SK-N-SH (cell line): ENCODE measurements around the gene SDF4. TPM values are rescaled to one million over a fixed set of nuclear protein-coding genes. Genes with fewer than 3 reads are reported as not detected.

ENCODE experiments used
- CTCF ChIA-PET: fragments of 300-600, 350-600 bp; formaldehyde crosslinking; extraction: SDS; loops from one replicate; lab custom pipeline; 2021; lab: Yijun Ruan, JAX
- POLR2A ChIA-PET: fragments of 350-600 bp; sonication (Branson Sonifier 250); formaldehyde crosslinking; extraction: SDS; loops from one replicate; lab custom pipeline; 2020; ENCODE audit warnings: antibody characterized with exemption, inconsistent platforms; lab: Yijun Ruan, JAX
- DNase-seq: peaks from one replicate; pipeline ENCODE4 v3.0.0; 2012
- H2AFZ ChIP-seq: fragments of 200-600 bp; sonication (generic); 2 replicates; pipeline ENCODE4 v1.8.1; 2016; ENCODE audit warnings: antibody characterized with exemption, mild to moderate bottlenecking, low read depth
- H3F3A ChIP-seq: fragments of 200-600 bp; sonication (generic); replicated peaks from 2 replicates; pipeline ENCODE3; 2016; ENCODE audit warnings: antibody characterized with exemption, mild to moderate bottlenecking; ENCODE audit not compliant: insufficient read depth
- H3K27ac ChIP-seq, 2 experiments: fragments of 200-500 bp in 1 of 2; fragments of 200-600 bp in 1 of 2; sonication (Bioruptor generic) in 1 of 2; sonication (generic), shearing (Covaris generic) in 1 of 2; 2 replicates each; pipeline versions ENCODE4 v1.5.1 to v1.6.1; 2014 to 2016; ENCODE audit warnings: low read depth in 2 of 2, inconsistent platforms in 1 of 2, low read length in 1 of 2, mild to moderate bottlenecking in 1 of 2, mixed read lengths in 1 of 2
- H3K27me3 ChIP-seq: fragments of 200-600 bp; sonication (generic), shearing (Covaris generic); 2 replicates; pipeline ENCODE4 v1.6.1; 2016; ENCODE audit warnings: mixed run types; ENCODE audit not compliant: insufficient read depth
- H3K36me3 ChIP-seq, 2 experiments: fragments of 200-500 bp in 1 of 2; fragments of 200-600 bp in 1 of 2; sonication (Bioruptor generic) in 1 of 2; sonication (generic) in 1 of 2; replicated peaks in 1 of 2; 2 replicates each; pipeline versions ENCODE3 to v1.5.1; 2014 to 2016; ENCODE audit warnings: low read length in 1 of 2, mild to moderate bottlenecking in 1 of 2; ENCODE audit not compliant: insufficient read depth in 2 of 2, control insufficient read depth in 1 of 2
- H3K4me1 ChIP-seq, 2 experiments: fragments of 200-500 bp in 1 of 2; fragments of 200-600 bp in 1 of 2; sonication (Bioruptor generic) in 1 of 2; sonication (generic), shearing (Covaris generic) in 1 of 2; 2 replicates each; pipeline versions ENCODE4 v1.5.1 to v1.6.1; 2014 to 2016; ENCODE audit warnings: low read depth in 1 of 2, low read length in 1 of 2, mixed run types in 1 of 2; ENCODE audit not compliant: insufficient read depth in 2 of 2, control insufficient read depth in 1 of 2
- H3K4me2 ChIP-seq: fragments of 200-600 bp; sonication (generic), shearing (Covaris generic); 2 replicates; pipeline ENCODE4 v1.6.1; 2017; ENCODE audit warnings: mixed run types
- H3K4me3 ChIP-seq, 2 experiments: fragments of 200-500 bp in 1 of 2; fragments of 200-600 bp in 1 of 2; sonication (Bioruptor generic) in 1 of 2; sonication (generic), shearing (Covaris generic) in 1 of 2; 2 replicates each; pipeline versions ENCODE4 v1.5.1 to v1.8.1; 2014 to 2016; ENCODE audit warnings: low read depth in 2 of 2, inconsistent platforms in 1 of 2, low read length in 1 of 2, mild to moderate bottlenecking in 1 of 2, mixed read lengths in 1 of 2, moderate library complexity in 1 of 2
- H3K79me2 ChIP-seq: fragments of 200-600 bp; sonication (generic); 2 replicates; pipeline ENCODE4 v1.8.1; 2017; ENCODE audit warnings: mild to moderate bottlenecking; ENCODE audit not compliant: insufficient read depth
- H3K9ac ChIP-seq: fragments of 200-600 bp; sonication (generic); 2 replicates; pipeline ENCODE4 v1.6.1; 2017; ENCODE audit warnings: mixed run types
- H3K9me2 ChIP-seq: fragments of 200-600 bp; sonication (generic); 2 replicates; pipeline ENCODE4 v1.6.1; 2017; ENCODE audit warnings: mixed run types
- H3K9me3 ChIP-seq: fragments of 200-600 bp; sonication (generic); 2 replicates; pipeline ENCODE4 v1.6.1; 2017; ENCODE audit warnings: mixed run types, mild to moderate bottlenecking, moderate library complexity
- H4K20me1 ChIP-seq: fragments of 200-600 bp; sonication (generic); 2 replicates; pipeline ENCODE4 v1.6.1; 2017; ENCODE audit warnings: mild to moderate bottlenecking, mixed run types; ENCODE audit not compliant: insufficient read depth
- ELF1 ChIP-seq: IDR thresholded peaks from 2 replicates; pipeline ENCODE4 v1.4.0; 2012
- FOXM1 ChIP-seq: IDR thresholded peaks from 2 replicates; pipeline ENCODE4 v1.4.0; 2012; ENCODE audit warnings: low read depth, mild to moderate bottlenecking
- GABPA ChIP-seq: IDR thresholded peaks from 2 replicates; pipeline ENCODE4 v1.4.0; 2012; ENCODE audit warnings: low read depth, mild to moderate bottlenecking
- GATA2 ChIP-seq: sonication (generic); formaldehyde crosslinking; IDR thresholded peaks from 2 replicates; pipeline ENCODE4 v1.5.0; 2020; ENCODE audit warnings: mild to moderate bottlenecking, missing genetic modification reagents
- MEF2A ChIP-seq: IDR thresholded peaks from 2 replicates; pipeline ENCODE4 v1.4.0; 2012; ENCODE audit warnings: low read depth, borderline replicate concordance
- NFIC ChIP-seq: IDR thresholded peaks from 2 replicates; pipeline ENCODE4 v1.4.0; 2012; ENCODE audit warnings: borderline replicate concordance
- POLR2AphosphoS5 ChIP-seq: IDR thresholded peaks from 2 replicates; pipeline ENCODE4 v1.6.1; 2012; ENCODE audit warnings: low read depth, low read length
- RAD21 ChIP-seq: IDR thresholded peaks from 2 replicates; pipeline ENCODE4 v1.6.1; 2012; ENCODE audit warnings: mild to moderate bottlenecking, low read length
- RXRA ChIP-seq: IDR thresholded peaks from 2 replicates; pipeline ENCODE4 v1.4.0; 2012; ENCODE audit warnings: low read depth, mild to moderate bottlenecking, borderline replicate concordance
- TAF1 ChIP-seq: IDR thresholded peaks from 2 replicates; pipeline ENCODE4 v1.6.1; 2012; ENCODE audit warnings: low read depth, mild to moderate bottlenecking, low read length, moderate library complexity, borderline replicate concordance
- USF2 ChIP-seq: fragments of 150-350 bp; IDR thresholded peaks from 2 replicates; pipeline ENCODE4 v1.6.1; 2017; ENCODE audit warnings: antibody characterized with exemption, low read length, low read depth, borderline replicate concordance
- WGBS: methylation state at CpG from one replicate; pipeline ENCODE4 v1.1.6; 2017; ENCODE audit warnings: low lambda C conversion rate; 5-methylcytosine and 5-hydroxymethylcytosine counted together
- polyA plus RNA-seq, 3 experiments: library from polyadenylated mRNA; depleted of rRNA; stranded (reverse); fragments of >200 nt; gene quantifications; 2 replicates each; pipeline ENCODE4 v1.2.3, GENCODE V29; 2012
- small RNA-seq, 7 experiments: library from RNA; depleted of rRNA; stranded (forward); fragments of <200 nt; gene quantifications; one replicate each; pipeline ENCODE3, GENCODE V24; 2012

SDF4 gene
- polyA plus RNA-seq, 1 of the 3 experiments (the other 2 are of a cell fraction), result 265 TPM

- H3K9ac ChIP-seq, result no peak overlapping the region
- H3K36me3 ChIP-seq, result no peaks in the 10 kb centered on the region
- TF ChIP-seq RAD21, result no peak
- no peak for TF ChIP-seq GABPA
- TF ChIP-seq POLR2AphosphoS5, result no peak
- TF ChIP-seq RXRA, result no peak
- TF ChIP-seq NFIC, result no peak
- no peak for TF ChIP-seq USF2
- TF ChIP-seq ELF1, result no peak
- TF ChIP-seq FOXM1, result no peak
- no peak for TF ChIP-seq MEF2A
- TF ChIP-seq GATA2 (CRISPR knock-in tag), result no peak
- TF ChIP-seq TAF1, result no peak
- no peaks in the 10 kb centered on the region for H3K27me3 ChIP-seq
- H3K4me3 ChIP-seq, result no peak overlapping the region
- no peak for DNase-seq
- no peaks in the 10 kb centered on the region for H4K20me1 ChIP-seq
- no peak overlapping the region for H3K4me2 ChIP-seq
- no CpG with 5 or more reads among the region's 20 CpGs for WGBS
- no peaks in the 10 kb centered on the region for H3K79me2 ChIP-seq
- H3K27ac ChIP-seq, result no peak overlapping the region
- H3K4me1 ChIP-seq, result no peaks in the 10 kb centered on the region
- H3K9me2 ChIP-seq, result no peaks in the 10 kb centered on the region
- ChIA-PET POLR2A (no interaction called here), CTCF (interaction anchor here (0.6 kb wide), 1 partner anchor 45 kb away, joined by 3 read pairs; no protein-coding TSS in a partner anchor)
- H3K9me3 ChIP-seq, result no peaks in the 10 kb centered on the region
- H2AFZ ChIP-seq, result no peak overlapping the region
- no peaks in the 10 kb centered on the region for H3F3A ChIP-seq
These were observed 64.4 kb downstream of the SDF4 start for GRCh38 chr1:1167398-1167821.

Small RNAs within 50 kb of the gene (small RNA-seq; reads per million reads assigned to genes)
- 0 to 36.2 (median 0) reads per million in 7 experiments for gene MIR200A
- 0 to 55.4 (median 0.06) reads per million in 7 experiments for gene MIR200B
- gene MIR429, result 0 to 0.21 (median 0) reads per million in 7 experiments

Other genes starting within 250 kb of the SDF4 start
- gene PERM1, start 249.9 kb downstream of the SDF4 start, polyA plus RNA-seq (2012; rRNA removed), result 0.18 and 0.25 TPM in 2 replicates
- gene HES4, start 231.9 kb downstream of the SDF4 start, polyA plus RNA-seq (2012; rRNA removed), result 4.2 and 4.7 TPM in 2 replicates
- 22.9 and 28.6 TPM in 2 replicates for gene ISG15, start 218.5 kb downstream of the SDF4 start, polyA plus RNA-seq (2012; rRNA removed)
- 24.0 and 31.6 TPM in 2 replicates for gene AGRN, start 211.9 kb downstream of the SDF4 start, polyA plus RNA-seq (2012; rRNA removed)
- gene RNF223, start 157.7 kb downstream of the SDF4 start, polyA plus RNA-seq (2012; rRNA removed), result not detected in 2 replicates
- 10.1 and 10.2 TPM in 2 replicates for gene C1orf159, start 115.9 kb downstream of the SDF4 start, polyA plus RNA-seq (2012; rRNA removed)
- gene TTLL10, start 58.1 kb downstream of the SDF4 start, polyA plus RNA-seq (2012; rRNA removed), result not detected in 2 replicates
- gene TNFRSF18, start 25.4 kb downstream of the SDF4 start, polyA plus RNA-seq (2012; rRNA removed), result 0.05 TPM in 1 of 2 replicates, not detected in the other
- gene TNFRSF4, start 17.8 kb downstream of the SDF4 start, polyA plus RNA-seq (2012; rRNA removed), result not detected in 2 replicates
- gene B3GALT6, start 236 bp upstream of the SDF4 start, polyA plus RNA-seq (2012; rRNA removed), result 32.0 and 38.8 TPM in 2 replicates
- 0.59 TPM in 1 of 2 replicates, not detected in the other for gene C1QTNF12, start 14.7 kb upstream of the SDF4 start, polyA plus RNA-seq (2012; rRNA removed)
- gene UBE2J2, start 41.9 kb upstream of the SDF4 start, polyA plus RNA-seq (2012; rRNA removed), result 31.8 and 47.5 TPM in 2 replicates
- 2.6 and 2.9 TPM in 2 replicates for gene SCNN1D, start 48.4 kb upstream of the SDF4 start, polyA plus RNA-seq (2012; rRNA removed)
- gene ACAP3, start 75.9 kb upstream of the SDF4 start, polyA plus RNA-seq (2012; rRNA removed), result 51.7 and 66.4 TPM in 2 replicates
- gene PUSL1, start 76.6 kb upstream of the SDF4 start, polyA plus RNA-seq (2012; rRNA removed), result 13.9 and 19.0 TPM in 2 replicates
- 137 and 141 TPM in 2 replicates for gene INTS11, start 92.7 kb upstream of the SDF4 start, polyA plus RNA-seq (2012; rRNA removed)
- 12.3 and 13.4 TPM in 2 replicates for gene CPTP, start 92.8 kb upstream of the SDF4 start, polyA plus RNA-seq (2012; rRNA removed)
- gene TAS1R3, start 99.3 kb upstream of the SDF4 start, polyA plus RNA-seq (2012; rRNA removed), result 0.06 and 0.08 TPM in 2 replicates
- 31.3 and 32.0 TPM in 2 replicates for gene DVL1, start 117.4 kb upstream of the SDF4 start, polyA plus RNA-seq (2012; rRNA removed)
- gene MXRA8, start 126.6 kb upstream of the SDF4 start, polyA plus RNA-seq (2012; rRNA removed), result 2.5 and 3.8 TPM in 2 replicates
- 175 and 214 TPM in 2 replicates for gene AURKAIP1, start 143.2 kb upstream of the SDF4 start, polyA plus RNA-seq (2012; rRNA removed)
- gene CCNL2, start 167.3 kb upstream of the SDF4 start, polyA plus RNA-seq (2012; rRNA removed), result 362 and 475 TPM in 2 replicates
- gene MRPL20, start 175.3 kb upstream of the SDF4 start, polyA plus RNA-seq (2012; rRNA removed), result 159 and 210 TPM in 2 replicates
- gene ANKRD65, start 189.3 kb upstream of the SDF4 start, polyA plus RNA-seq (2012; rRNA removed), result 0.06 and 0.07 TPM in 2 replicates
- gene VWA1, start 203.7 kb upstream of the SDF4 start, polyA plus RNA-seq (2012; rRNA removed), result 5.3 and 7.4 TPM in 2 replicates
- 0.38 and 0.49 TPM in 2 replicates for gene ATAD3C, start 217.7 kb upstream of the SDF4 start, polyA plus RNA-seq (2012; rRNA removed)
- gene ATAD3B, start 239.8 kb upstream of the SDF4 start, polyA plus RNA-seq (2012; rRNA removed), result 47.6 and 71.6 TPM in 2 replicates